Activated CD4-positive, alpha-beta T cell treated with anti-CD3 and anti-CD28 coated beads, Interleukin-2, amount 50 U/mL, for 24 hours (primary cell): Measurements from ENCODE around the gene RBKS.
"Not testable (repeated sequence)": the region's sequence is repeated elsewhere in the genome, so short reads cannot be mapped to it uniquely, and the experiment has no call there.

Experiments
- DNase-seq, 2 donors: peaks; one replicate each; pipeline ENCODE4 v3.0.0-alpha.2; 2020; ENCODE audit warnings: low read depth in 1 of 2, low spot score in 1 of 2

The RBKS gene

DNA sequence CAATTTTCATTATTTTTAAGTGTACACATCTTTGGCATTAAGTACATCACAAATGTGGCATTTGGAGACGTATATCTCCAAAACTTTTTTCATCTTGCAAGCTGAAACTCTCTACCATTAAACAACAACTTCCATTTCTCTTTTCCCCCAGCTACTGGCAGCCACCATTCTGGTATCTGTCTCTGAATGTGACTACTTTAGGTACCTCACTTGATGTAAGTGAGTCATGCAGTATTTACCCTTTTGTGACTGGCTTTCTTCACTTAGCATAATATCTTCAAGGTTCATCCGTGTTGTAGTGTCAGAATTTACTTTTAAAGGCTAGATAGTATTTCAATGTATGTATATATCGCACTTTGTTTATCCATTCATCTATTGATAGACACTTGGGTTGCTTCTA is 17.4 kb upstream of the RBKS start:
- DNase-seq, result no peak

DNA sequence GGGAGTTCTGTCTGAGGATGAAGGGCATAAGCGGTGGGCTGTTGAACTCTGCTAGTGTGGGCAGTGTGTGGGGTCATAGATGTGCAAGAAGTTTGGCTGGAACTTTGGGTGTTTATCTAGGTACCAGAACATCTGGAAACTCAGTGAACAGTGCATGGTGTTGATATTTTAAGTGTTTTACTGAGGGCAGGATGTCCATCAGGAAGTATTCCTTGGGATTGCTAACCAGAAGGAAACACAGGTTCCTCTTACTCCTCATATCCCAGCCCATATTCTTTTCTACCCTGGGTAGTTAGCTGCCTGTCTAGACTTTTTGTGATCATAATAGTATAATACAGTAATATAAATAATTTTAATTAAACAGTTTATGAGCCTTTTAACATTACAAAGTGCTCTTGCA is 15.9 kb upstream of the RBKS start:
- no peak for DNase-seq

DNA sequence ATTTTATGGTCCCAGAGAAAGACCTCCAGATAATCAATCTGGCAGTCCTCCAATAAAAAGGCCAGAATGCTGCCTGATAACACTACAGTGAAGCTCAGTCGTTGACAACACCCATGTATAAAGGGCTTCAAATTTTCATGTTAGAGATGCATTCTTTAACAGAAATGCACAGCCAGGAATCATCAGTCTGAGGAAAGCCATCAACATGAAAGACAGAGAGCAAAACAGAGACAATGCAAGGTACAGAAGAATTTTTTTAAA is 14.1 kb upstream of the RBKS start:
- no peak for DNase-seq

DNA sequence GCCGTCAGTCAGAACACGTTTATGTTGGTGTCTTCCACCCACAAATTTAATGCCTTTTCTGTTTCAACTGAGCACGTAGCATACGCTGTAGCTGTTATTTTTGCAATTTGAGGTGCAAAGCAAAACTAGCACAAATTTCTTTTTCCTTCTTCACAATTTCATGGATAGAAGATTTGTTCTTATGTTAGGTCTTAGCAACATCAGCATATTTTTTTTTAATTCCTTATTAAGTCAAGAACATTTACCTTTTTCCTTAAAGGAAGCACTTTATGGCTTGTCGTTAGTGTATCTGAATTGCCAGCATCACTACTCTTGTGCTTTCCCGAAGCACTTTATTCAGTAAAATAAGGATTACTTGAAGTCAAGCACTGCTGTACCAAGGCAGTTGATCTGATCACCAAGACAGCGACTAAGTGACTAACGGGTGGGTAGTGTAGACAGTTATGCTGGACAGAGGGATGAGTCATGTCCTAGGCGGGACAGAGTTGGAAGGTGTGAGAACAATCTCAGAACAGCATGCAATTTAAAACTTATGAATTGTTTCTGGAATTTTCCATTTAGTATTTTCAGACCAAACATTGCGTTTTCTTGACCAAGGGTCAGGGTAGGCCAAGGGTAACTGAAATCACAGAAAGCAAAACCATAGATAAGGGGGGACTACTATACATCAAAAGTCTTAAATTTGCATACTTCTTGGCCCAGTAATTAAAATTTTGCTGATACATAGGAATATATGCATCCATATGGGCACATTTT is 13.6 kb upstream of the RBKS start:
- DNase-seq, result no peak

DNA sequence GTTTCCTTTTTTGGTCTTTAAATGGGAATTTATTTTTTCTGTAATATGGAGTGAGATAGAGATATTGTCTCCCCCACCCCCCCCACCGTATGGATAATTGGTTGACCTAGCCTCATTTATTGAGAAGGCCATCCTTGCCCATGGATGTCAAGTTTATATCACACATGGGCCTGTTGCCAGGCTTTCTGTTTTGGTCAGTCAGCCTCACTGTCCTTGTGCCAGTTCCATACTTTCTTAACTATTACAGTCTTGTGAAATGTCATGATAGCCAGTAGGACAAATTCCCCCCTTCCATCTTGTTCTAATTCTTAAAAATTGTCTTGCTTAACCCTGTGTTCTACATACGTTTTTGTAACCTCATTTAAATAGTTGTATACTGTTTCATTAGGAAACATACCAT is 12.8 kb upstream of the RBKS start:
- no peak for DNase-seq

DNA sequence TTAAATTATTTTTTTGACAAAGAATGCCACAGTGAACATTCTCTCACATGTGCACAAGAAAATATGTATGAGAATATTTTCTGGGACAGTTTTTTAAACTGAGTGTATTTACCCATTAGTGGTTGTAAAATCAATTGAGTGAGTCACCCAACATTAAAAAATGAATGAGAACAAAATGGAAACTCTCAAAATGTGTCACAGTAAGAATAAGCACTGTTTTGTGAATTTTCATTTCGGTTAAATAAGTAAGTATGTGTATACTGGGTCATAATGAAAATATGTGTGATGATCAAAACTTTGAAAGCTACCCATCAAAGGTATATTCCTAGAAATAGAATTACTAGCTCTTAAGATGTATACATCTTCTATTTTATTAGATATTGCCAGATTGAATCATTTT is 11.9 kb upstream of the RBKS start:
- DNase-seq, result no peak

DNA sequence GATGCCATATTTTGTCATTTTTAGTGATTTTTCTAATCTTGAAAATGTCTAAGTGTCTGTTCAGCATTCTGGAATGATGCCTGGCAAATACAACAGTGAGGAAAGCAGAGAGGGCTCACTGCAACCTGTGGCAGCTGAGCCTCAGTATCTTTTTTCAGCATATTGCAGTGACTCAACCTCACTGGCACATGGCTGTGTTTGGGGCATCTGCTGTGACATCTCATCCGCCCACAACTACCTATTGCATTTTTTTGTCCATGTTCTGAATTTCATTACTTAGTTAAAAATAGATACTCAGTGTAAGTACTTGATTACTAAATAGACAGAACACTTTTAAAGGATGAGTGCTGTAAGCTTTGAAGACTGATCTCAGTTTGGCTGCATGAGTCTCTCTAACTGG is 11.0 kb upstream of the RBKS start:
- DNase-seq, result peak in 1 of 2 donors; percentile 17

DNA sequence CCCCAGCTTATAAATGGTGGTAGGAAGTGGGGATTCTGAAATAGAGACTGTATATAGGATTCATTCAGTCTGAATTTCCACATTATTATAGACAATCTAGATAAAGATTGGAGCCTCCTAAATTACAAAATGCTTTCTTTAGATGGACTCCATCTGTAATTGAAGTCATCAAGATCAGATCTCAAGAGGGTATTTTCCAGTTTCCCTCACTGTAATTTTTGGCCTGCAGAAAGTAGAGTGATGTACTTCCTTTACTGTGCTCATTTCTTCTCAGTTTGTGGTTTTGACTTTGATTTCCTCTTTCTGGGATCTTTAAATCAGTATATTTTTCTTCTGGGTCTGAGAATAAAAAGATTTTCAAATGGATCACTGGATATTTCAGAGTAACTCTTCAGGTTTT is 7.5 kb upstream of the RBKS start:
- no peak for DNase-seq

DNA sequence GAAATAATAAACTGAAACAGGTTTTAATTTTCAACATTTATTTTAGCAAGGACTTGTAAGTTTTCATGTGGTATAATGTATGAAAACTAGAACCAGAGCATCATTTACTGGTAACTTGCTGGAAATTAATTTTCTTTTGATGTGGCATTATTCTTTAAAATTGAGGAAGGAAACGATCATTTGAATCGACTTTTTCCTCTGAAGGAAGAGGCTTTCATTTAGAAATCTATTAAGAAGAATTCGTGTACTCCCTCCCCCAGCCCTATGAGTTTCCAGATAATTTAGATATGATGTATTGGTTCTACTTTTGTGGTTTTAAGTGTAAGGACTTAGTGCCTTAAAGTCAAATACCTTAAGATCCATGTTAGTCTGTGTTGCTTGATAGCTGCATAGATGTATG is 2.8 kb upstream of the RBKS start:
- DNase-seq, result peak in 1 of 2 donors; percentile 12

DNA sequence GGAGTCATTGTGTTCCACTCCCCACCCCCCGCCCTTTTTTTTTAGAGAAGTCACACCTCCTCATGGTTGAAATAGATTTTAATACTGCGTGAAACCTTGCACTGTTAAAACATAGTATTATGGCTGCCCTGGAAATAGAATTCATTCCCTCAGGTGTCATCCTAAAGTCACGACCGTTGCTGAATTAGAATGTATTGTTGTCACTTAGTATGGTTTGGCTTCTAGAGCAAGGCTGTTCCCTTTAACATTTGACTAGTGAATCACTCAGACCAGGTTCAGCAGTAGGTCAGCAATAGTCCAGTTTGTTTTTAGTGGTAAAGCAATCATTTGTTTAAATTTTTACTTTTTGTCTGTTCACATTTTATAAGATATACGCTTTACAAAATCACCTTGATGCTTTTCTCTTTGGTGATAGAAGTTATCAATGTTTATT is 1.5 kb upstream of the RBKS start:
- DNase-seq, result no peak

DNA sequence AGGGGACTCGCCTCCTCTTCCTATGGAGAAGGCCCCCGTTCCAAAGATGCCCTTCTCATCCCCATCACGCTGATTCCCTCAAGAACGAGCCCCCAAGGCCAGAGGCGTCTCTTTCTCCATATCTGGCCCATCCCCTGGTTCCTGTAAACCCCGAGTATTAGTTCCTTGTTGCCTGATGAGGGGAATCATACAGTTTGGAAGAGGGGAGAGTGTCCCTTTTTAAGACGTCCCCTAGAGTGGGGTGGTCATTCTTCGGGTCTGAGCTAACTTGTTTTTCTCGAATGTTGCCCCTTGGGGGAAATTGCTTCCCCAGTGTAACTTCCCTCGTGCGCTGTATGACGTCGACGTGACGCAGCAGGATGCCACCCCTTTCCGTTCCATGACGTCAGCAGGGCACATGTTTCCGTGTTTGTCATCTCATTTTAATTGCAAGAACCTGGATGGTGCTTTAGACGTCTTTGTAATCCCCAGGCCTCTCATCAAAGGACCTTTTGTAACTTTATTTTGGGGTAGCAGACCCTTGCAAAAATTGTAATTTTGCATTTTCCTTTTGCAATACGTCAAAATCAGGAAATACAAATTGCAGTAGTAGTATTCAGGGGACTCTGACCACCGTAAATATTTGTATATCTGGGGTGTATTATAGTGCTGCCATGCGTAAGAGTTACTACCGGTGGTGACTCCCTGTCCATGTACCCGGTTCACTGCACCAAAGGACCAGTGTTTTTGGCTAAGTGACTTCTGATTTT is 911 bp upstream of the RBKS start:
- DNase-seq, result peak; percentile 77 to 83

DNA sequence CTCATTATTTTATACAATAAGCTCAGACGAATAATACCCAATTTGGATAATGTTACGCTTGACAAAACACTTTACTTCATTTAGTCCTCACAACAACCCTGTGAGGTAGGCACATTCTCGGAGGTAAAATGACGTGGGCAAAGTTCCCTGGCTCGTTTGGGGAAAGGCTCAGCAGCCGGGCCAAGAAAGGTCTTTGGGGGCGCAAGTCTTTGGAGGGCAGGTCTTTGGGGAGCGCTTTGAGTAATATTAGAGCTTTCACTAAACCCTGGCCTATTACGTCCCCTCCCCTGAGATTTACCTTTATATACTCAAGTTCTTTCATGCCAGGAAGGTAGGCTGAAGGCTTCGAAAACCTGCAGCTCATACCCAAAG is 427 bp downstream of the RBKS start:
- DNase-seq, result no peak

DNA sequence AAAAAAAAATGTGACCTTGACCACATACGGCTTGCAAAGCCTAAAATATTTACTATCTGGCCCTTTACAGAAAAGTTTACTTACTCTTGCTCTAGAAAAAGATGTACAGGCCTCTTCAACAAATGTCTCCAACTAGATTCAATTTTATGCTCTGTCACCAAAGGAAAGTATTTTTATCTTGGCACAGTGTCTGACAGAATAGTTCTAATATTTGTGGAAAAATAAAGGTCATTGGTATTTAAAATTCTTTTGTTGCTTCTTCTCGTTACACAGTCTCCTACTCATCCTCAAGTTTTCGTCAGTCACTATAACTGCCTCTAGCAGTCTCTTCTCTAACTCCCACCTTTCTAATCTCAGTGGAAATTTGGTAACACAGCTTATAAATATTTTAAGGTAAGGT is 1.4 kb downstream of the RBKS start:
- no peak for DNase-seq

DNA sequence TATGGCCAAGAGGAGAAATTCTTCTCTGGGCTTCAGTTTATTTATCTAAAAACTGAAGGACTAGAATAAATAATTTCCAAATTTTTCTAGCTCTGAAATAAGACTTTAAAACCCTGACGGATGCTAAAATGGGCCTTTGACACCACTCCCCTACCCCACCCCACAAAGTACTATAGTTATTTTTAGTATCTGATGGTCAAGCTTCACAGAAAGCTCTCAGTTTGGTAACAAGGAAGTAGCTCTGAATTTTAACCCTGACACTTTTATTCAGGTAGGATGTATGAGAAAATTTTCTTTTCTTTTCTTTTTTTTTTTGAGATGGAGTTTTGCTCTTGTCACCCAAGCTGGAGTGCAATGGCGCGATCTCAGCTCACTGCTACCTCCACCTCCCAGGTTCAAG is 2.4 kb downstream of the RBKS start:
- no peak for DNase-seq

DNA sequence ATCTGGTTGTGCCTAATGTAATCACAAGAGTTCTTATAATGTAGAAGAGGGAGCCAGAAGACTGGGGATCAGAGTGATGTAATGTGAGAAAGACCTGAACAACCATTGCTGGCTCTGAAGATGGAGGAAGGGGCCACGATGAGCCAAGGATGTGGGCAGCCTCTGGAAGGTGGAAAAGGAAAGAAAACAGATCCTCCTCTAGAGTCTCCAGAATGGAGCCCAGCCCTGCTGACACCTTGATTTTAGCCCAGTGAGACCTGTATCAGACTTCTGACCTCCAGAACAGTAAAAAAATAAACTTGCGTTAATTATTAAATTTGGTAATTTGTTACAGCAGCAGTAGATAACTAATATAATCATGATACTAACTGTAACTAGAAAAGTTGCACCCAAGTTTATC is 3.1 kb downstream of the RBKS start:
- DNase-seq, result no peak

DNA sequence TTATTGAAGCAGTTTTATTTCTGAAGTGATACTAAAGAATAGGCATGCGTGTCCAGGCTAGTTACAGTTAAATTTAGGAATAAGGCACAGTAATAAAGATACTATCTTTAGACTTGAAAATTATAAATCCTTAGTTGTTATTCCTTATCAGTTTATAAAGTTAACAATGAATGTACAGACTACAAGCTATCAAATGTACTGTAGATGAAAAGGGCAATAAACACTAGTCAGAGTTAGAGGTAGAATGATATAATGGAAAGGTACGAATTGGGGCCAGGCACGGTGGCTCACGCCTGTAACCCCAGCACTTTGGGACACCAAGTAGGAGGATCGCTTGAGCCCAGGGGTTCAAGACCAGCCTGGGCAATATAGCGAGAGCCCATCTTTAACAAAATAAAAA is 3.9 kb downstream of the RBKS start:
- DNase-seq, result no peak

DNA sequence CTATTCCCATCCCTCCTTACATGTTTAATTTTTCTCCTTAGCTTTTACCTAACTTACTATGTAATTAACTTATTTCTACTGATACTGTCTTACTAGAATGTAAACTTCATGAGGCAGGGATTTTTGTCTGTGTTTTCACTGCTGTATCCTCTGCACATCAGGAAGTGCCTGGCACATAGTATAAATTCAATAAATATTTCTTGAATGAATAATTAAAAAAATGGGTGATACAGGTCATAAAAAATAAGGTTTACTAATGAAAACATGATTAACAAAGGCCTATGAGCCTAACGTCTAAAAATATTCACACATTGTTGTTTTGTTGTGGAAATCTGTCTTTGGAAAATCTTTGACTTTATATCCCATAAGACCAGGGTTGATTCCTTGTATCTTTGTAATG is 4.5 kb downstream of the RBKS start:
- no peak for DNase-seq

DNA sequence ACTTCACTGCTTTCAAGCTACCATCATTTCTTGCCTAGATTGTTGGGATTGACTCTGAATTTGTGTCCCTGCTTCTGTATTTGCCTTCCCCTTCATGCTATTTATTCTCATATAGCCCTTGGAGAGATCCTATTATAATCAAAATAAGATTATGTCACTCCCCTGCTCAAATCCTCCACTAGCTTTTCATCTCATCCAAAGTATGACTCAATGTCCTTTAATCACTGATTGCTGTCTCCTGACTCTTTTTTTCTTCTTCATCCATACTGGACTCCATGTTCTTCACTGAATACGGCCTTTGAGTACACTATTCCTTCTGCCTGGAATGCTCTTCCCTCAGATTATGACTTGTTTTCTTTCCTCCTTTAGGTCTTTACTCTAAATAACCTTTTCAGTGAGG is 5.0 kb downstream of the RBKS start:
- no peak for DNase-seq

DNA sequence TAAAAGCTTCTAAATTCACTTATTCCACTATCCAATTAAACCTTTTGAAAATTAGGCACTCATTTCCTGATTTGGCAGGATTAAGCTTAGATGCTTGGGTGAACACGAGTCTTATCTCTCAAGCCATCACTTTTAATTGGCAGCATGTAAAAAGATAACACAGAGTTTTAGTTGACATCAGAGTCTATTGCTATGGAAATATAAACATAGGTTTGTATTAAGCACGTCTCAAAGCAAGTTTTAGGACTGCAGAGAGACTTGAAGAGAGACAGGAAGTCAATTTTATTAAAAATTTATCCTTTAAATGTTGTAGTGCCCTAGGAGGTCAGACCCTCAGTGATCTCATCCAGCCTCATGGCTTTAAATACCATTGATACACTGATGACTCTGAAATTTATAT is 5.6 kb downstream of the RBKS start:
- no peak for DNase-seq

DNA sequence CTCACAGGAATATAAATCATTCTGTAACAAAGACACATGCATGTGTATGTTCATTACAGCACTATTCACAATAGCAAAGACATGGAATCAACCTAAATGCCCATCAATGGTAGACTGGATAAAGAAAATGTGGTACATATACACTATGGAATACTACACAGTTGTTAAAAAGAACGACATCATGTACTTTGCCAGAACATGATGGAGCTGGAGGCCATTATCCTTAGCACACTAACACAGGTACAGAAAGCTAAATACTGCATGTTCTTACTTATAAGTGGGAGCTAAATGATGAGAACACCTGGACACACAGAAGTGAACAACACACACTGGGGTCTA is 7.6 kb downstream of the RBKS start:
- DNase-seq, result not testable (repeated sequence)

DNA sequence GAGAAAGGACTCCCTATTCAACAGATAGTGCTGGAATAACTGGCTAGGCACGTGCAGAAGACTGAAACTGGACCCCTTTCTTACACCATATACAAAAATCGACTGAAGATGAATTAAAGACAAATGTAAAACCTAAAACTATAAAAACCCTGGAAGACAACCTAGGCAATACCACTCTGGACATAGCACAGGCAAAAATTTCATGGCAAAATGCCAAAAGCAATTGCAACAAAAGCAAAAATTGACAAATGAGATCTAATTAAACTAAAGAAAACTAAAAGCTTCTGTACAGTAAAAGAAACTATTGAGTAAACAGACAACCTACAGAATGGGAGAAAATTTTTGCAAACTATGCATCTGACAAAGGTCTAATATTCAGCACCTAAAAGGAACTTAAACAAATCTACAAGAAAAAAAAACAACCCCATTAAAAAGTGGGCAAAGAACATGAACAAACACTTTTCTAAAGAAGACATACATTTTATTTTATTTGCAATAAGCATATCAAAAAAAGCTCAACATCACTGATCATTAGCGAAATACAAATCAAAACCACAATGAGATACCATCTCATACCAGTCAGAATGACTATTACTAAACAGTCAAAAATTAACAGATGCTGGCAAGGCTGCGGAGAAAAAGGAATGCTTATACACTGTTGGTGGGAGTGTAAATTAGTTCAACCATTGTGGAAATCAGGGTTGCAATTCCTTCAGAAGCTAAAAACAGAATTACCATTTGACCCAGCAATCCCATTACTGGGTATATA is 8.2 kb downstream of the RBKS start:
- DNase-seq, result not testable (repeated sequence)

DNA sequence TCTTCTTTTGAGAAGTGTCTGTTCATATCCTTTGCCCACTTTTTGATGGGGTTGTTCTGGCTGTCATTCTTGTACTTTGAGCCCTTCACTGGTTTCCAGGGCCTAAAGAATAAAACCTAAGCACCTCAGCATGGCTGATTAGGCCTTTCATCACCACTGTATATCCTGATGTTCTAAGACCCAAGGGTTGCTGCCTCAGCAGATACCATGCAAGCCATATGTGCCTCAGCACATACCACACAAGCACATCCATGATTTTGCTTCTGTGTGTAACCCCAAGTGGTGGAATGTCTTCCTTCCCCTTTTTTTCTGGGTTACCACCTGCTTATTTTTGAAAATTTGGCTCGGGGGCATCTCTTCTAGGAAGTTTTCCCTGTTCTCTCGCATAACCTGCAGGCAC is 11.4 kb downstream of the RBKS start:
- DNase-seq, result no peak
